Activated CD8-positive, alpha-beta memory T cell treated with anti-CD3 and anti-CD28 coated beads for 36 hours (primary cell): ENCODE results near the gene CAVIN4. TPM values are rescaled to one million over a fixed set of nuclear protein-coding genes. Genes with fewer than 3 reads are reported as not detected.

Experiments
- total RNA-seq, 2 experiments: library from RNA; stranded (reverse); gene quantifications; one replicate each; pipeline ENCODE4 v1.2.3, GENCODE V29; 2021

CAVIN4 gene
- total RNA-seq, 2 experiments from 2014 or later: 0.17 to 0.21 TPM

Other genes with a start within 250 kb of the CAVIN4 start
- gene TEX10, start 225.1 kb upstream of the CAVIN4 start, total RNA-seq: 10 to 100 TPM; 35.0 to 35.3 TPM
- gene MSANTD3, start 150.9 kb upstream of the CAVIN4 start, total RNA-seq: 10 to 100 TPM; 19.9 to 21.5 TPM
- under 1 TPM; 0.19 to 0.36 TPM for gene TMEFF1, start 104.9 kb upstream of the CAVIN4 start, total RNA-seq